Esophagus squamous epithelium (tissue), 4 donors: ENCODE measurements around the gene BOK.

Experiments
- POLR2A ChIP-seq, 4 donors: fragments of 450-650 bp; IDR thresholded peaks; one replicate each; pipeline ENCODE4 v1.6.1; 2017; ENCODE audit warnings: antibody characterized with exemption in 4 of 4, mild to moderate bottlenecking in 4 of 4, moderate library complexity in 3 of 4
- TF ChIP-seq, protein P1 (sequence below), 6 experiments: fragments of 450-650 bp in 4 of 6; fragments of 200-600 bp in 2 of 6; sonication (generic) in 2 of 6; IDR thresholded peaks; one replicate each; pipeline ENCODE4 v1.5.1; 2016 to 2019; ENCODE audit warnings: antibody characterized with exemption in 6 of 6, mild to moderate bottlenecking in 4 of 6, moderate library complexity in 4 of 6

DNA sequence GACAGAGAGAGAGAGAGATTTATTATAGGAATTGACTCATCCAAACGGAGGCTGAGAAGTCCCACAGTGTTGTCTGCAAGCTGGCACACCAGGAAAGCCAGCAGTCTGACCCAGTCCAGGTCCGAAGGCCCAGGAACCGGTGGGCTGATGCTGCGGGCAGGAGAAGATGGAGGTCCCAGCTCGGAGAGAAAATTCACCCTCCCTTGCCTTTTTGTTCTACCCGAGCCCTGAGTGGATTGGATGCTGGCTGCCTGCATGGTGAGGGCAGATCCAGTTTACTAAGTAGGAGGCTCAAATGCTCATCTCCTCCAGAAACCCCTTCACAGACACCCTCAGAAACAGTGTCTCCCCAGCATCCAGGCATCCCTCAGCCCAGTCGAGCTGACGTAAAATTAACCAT is 28.0 kb upstream of the BOK start:
- TF ChIP-seq POLR2A (IDR thresholded peaks at IDR 0.05), result no peak
- TF ChIP-seq, protein P1, sequence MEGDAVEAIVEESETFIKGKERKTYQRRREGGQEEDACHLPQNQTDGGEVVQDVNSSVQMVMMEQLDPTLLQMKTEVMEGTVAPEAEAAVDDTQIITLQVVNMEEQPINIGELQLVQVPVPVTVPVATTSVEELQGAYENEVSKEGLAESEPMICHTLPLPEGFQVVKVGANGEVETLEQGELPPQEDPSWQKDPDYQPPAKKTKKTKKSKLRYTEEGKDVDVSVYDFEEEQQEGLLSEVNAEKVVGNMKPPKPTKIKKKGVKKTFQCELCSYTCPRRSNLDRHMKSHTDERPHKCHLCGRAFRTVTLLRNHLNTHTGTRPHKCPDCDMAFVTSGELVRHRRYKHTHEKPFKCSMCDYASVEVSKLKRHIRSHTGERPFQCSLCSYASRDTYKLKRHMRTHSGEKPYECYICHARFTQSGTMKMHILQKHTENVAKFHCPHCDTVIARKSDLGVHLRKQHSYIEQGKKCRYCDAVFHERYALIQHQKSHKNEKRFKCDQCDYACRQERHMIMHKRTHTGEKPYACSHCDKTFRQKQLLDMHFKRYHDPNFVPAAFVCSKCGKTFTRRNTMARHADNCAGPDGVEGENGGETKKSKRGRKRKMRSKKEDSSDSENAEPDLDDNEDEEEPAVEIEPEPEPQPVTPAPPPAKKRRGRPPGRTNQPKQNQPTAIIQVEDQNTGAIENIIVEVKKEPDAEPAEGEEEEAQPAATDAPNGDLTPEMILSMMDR (IDR thresholded peaks at IDR 0.05), result no peak
